GM06990 (cell line): ENCODE results near the gene ABCC1.

Experiments used
- DNase-seq: peaks from one replicate; pipeline ENCODE4 v3.0.0-alpha.2; 2011; ENCODE audit not compliant: insufficient read length; ENCODE audit errors: extremely low read depth
- H3K27me3 ChIP-seq: replicated peaks from 2 replicates; pipeline ENCODE4 v1.6.0; 2011; ENCODE audit warnings: low read length; ENCODE audit not compliant: control insufficient read depth, insufficient read depth
- H3K36me3 ChIP-seq: 2 replicates; pipeline ENCODE4 v1.5.1; 2011; ENCODE audit warnings: low read length; ENCODE audit not compliant: control insufficient read depth, insufficient read depth
- H3K4me3 ChIP-seq: replicated peaks from 2 replicates; pipeline ENCODE4 v1.5.1; 2011; ENCODE audit warnings: low read depth, mild to moderate bottlenecking, control low read depth, low read length
- CTCF ChIP-seq: IDR thresholded peaks from 2 replicates; pipeline ENCODE4 v1.5.1; 2011; ENCODE audit warnings: low read length, control low read depth, mild to moderate bottlenecking, inconsistent platforms; ENCODE audit not compliant: insufficient read depth, poor library complexity, severe bottlenecking

Gene ABCC1

GRCh38 chr16:16073001-16073545 lies 123.7 kb downstream of the ABCC1 start:
- TF ChIP-seq CTCF = no peak
- peaks cover 29% of the 10 kb centered on the region for H3K36me3 ChIP-seq

GRCh38 chr16:16073891-16074881 lies 124.8 kb downstream of the ABCC1 start:
- no peaks in the 10 kb centered on the region for H3K27me3 ChIP-seq
- H3K36me3 ChIP-seq = peaks cover 33% of the 10 kb centered on the region
- no peak for DNase-seq
- no peak for TF ChIP-seq CTCF
- no peak overlapping the region for H3K4me3 ChIP-seq

More at GRCh38 chr16:16073001-16073545, 123.7 kb downstream of the ABCC1 start:
- DNase-seq = no peak
- Histone ChIP-seq H3K4me3 (no peak overlapping the region), H3K27me3 (no peaks in the 10 kb centered on the region)

DNA sequence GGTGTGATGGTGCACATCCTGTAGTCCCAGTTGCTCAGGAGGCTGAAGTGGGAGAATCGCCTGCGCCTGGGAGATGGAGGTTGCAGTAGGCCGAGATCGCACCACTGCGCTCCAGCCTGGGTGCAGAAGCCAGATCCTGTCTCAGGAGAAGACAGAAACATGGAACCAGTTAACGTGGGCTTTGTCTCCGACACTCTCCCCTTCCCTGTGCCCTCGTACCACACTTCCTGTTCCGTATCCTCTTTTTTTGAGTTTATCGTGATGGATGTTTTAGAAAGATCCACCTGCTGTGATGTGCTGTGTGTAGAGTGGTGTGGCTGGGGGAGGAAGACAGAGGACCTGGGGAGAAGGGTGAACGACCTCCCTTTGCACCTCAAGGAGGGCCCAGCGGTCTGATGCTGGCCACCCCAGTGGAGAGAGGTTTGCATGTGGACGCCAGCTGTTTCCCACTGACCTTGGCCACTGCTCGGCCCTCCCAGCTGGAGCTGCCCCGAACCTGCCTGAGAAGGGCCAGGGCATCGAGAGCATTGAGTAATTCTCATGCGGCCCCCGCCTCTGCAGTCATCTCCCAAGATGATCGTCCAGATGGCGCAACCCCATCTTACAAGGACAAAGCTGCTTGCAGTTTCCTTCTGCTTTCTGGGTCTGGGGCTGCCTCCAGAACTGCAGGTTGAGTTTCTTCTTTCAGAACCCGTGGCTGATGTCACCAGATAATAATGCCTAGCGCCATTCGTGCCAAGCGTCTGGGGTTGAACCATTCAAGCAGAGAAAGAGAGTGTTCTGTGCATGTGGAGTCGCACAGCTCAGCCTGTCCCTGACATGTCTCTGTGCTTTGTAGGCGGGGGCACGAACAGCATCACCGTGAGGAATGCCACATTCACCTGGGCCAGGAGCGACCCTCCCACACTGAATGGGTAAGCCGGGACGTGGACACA lies 126.3 kb downstream of the ABCC1 start:
- Histone ChIP-seq H3K36me3 (peaks cover 38% of the 10 kb centered on the region), H3K4me3 (no peak overlapping the region)
- DNase-seq = no peak

GRCh38 chr16:16076423-16076813 lies 127.0 kb downstream of the ABCC1 start:
- no peak for DNase-seq
- TF ChIP-seq CTCF = no peak
- Histone ChIP-seq H3K27me3 (no peaks in the 10 kb centered on the region), H3K36me3 (peaks cover 38% of the 10 kb centered on the region), H3K4me3 (no peak overlapping the region)

More for the DNA sequence above, 126.3 kb downstream of the ABCC1 start:
- TF ChIP-seq CTCF = no peak
- H3K27me3 ChIP-seq = no peaks in the 10 kb centered on the region

DNA sequence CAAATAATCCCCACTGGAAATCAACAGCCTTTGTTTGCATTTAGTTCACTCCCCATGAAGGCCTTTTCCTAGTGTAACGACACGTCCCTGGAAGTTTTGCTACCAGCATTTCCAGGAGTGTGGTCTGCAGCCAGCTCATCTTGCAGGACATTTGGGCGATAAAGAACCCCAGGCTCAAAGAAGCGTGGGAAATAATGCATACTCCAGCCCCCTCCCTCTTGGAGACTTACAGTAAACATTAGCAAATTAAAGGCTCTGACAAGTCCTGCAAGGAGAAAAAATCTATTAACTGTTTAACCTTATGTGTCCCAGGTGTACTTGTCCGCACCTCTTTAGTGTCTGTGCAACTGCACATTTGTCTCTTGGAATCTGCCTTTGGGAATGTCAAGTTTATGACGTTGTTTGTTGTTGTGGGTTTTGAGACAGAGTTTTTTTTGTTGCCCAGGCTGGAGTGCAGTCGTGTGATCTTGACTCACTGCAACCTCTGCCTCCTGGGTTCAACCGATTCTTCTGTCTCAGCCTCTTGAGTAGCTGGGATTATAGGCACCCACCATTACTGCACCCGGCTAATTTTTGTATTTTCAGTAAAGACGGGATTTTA lies 131.1 kb downstream of the ABCC1 start:
- Histone ChIP-seq H3K36me3 (peaks cover 39% of the 10 kb centered on the region), H3K27me3 (no peaks in the 10 kb centered on the region), H3K4me3 (no peak overlapping the region)
- DNase-seq = no peak
- TF ChIP-seq CTCF = no peak
